Measurements from ENCODE around the gene BLM.
A peak's percentile ranks its signal among the peaks of the same experiment; 100 is the strongest.
"Not testable (repeated sequence)": the region's sequence is repeated elsewhere in the genome, so short reads cannot be mapped to it uniquely, and the experiment has no call there.

BLM gene

DNA sequence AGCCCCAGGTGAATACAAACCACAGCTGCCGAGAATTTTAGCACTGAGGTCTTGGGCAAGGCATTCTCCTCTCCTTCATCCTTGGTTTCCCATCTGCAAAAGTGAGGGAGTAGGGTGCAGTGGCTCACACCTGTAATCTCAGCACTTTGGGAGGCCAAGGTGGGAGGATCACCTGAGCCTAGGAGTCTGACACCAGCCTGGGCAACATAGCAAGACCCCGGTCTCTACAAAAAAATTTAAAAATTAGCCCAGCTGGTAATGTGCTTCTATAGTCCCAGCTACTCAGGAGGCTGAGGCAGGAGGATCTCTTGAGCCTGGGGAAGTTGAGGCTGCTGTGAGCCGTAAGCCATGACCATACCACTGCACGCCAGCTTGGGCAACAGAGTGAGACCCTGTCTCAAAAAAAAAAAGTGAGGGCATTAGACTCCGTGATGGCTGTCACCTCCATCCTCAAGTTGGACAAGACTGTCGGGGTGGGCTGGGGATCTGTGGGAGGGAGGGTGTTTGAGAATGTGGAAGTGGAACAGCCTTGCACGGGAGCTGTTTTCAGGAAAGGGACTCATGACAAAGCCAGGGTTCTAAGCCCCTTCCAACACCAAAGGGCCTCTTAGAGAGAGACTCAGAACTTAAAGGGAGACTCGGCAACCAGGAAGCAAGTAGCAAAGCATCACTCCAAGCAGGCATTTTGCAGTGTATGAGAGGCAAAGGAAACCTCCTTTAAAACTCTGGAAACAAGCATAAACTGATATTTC is 105.2 kb downstream of the BLM start:
- DNase-seq (ENCODE audit: low spot score) = no peak

DNA sequence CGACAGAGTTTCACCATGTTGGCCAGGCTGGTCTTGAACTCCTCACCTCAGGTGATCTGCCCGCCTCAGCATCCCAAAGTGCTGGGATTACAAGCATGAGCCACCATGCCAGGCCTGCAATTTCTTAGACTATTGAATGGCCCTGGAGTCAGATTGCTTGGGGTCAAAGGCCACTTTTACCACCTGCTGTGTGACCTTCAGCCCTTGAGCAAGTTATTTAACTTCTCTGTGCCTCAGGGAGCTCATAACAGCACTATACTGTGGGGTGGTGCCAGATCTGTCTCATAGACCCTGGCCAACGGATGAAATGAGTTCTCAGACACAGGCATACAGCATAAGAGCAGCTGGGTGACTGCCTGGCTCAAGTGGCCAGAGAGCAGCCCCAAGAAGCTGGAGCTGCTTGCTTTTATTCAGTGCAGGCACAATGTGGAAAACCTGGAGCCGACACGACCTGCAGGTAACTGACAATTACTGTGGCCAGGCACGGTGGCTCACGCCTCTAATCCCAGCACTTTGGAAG is 106.4 kb downstream of the BLM start:
- no peak for DNase-seq (ENCODE audit: low spot score)

DNA sequence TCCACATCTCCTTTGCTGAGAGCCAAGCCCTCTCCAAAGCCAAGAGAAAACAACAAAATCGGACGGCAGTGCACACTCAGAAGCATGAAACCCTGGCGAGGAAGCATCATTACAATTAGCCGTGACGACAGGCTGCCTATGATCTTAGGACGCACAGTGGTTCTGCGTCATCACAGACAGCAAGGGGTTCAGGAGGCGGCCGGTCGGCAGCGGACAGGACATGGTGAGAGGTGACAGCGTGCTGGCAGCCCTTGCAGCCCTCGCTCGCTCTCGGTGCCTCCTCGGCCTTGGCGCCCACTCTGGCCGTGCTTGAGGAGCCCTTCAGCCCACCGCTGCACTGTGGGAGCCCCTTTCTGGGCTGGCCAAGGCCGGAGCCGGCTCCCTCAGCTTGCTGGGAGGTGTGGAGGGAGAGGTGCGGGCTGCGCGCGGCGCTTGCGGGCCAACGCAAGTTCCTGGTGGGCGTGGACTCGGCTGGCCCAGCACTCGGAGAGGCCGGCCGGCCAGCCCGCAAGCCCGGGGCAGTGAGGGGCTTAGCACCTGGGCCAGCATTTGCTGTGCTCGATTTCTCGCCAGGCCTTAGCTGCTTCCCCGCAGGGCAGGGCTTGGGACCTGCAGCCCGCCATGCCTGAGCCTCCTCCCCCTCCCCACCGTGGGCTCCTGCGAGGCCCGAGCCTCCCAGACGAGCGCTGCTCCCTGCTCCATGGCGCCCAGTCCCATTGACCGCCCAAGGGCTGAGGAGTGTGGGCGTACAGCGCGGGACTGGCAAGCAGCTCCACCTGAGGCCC is 108.2 kb downstream of the BLM start:
- not testable (repeated sequence) for DNase-seq (ENCODE audit: low spot score)

GRCh38 chr15:90826206-90826885 is 109.2 kb downstream of the BLM start:
- not testable (repeated sequence) for DNase-seq (ENCODE audit: low spot score)

GRCh38 chr15:90826886-90827435 is 109.8 kb downstream of the BLM start:
- no peak for DNase-seq (ENCODE audit: low spot score)

DNA sequence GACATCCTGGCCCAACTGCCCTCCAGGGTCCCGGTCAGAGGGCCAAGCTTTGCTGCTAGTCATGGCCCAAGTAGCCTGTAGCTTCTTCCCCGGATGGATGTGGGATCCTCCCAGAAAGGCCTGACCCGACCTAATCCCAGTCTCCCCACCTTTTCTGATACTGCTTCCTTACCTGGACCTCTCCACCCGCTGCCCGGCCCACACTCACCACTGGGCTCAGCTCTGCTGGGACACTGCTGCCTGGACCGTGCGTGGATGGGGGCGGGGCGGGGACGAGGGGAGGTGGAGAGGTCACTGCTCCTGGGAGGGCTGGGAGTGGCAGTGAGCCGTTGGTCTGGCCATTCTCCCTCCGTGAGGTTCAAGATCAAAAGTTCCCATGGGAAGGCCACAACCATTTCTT is 111.0 kb downstream of the BLM start:
- DNase-seq (ENCODE audit: low spot score) = no peak

- DNase-seq (ENCODE audit: low spot score) = no peak
Observed at GRCh38 chr15:90829126-90829525, 112.0 kb downstream of the BLM start.

DNA sequence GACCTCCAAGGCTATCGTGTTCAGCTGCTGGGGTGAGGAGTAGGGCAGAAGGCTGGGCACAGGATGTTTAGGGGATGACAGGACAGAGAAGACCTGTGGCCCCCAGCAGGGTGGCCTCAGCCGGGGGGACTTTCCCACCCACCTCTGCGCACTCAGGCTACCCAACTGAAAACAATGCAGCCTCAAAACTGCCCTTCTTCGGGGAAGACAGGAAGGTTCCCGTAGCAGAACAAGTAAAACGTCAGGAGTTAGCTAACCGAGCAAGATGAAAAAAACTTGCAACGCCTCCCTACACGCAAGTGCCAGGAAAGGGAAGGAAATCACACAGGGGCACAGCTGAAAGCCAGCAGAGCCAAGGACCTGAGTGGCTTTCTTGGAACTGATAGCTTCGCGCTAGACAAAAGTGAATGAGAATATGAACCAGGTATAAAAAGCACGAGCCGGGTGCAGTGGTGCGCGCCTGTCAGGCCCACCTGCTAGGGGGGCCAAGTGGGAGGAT is 112.8 kb downstream of the BLM start:
- DNase-seq (ENCODE audit: low spot score) = no peak

DNA sequence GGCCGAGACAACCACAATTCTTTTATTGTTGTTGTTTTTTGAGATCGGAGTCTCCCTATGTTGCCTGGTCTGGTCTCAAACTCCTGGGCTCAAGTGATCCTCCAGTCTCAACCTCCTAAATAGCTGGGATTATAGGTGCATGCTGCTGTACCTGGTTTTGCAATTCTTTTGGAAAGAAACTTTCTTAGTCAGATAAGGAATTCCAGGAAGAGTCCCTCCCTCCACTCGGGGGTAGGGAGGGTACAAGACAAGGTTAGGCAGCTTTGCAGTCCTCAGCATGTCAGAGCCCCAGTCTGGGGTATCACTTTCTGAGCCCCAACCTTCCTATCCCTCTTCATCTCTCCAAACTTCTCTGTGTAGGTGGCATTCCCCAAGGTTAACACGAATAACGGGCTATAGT is 117.5 kb downstream of the BLM start:
- DNase-seq (ENCODE audit: low spot score) = no peak

- DNase-seq (ENCODE audit: low spot score) = no peak
Observed at GRCh38 chr15:90836296-90836871, 119.2 kb downstream of the BLM start.

- no peak for DNase-seq (ENCODE audit: low spot score)
Observed at GRCh38 chr15:90837094-90837493, 119.9 kb downstream of the BLM start.

DNA sequence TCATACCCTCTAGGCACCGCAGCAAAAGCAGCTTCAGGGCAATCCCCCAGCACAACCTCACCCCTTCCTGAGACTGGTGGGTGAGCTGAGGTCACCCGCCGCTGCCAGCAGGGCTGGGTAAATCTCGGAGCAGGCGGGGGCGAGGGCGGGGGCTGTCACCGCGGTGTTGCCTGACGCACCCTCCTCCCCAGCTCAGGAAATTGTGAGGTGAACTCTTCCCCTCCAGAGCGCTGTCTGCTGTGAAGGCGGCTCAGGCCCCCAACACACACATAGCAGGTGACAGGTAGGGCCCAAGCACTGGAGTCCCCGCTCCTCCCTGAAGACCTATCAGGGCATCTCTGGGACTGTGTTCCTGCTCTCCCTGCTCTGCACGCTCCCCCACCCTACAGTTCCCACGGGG is 121.0 kb downstream of the BLM start:
- DNase-seq (ENCODE audit: low spot score) = no peak

DNA sequence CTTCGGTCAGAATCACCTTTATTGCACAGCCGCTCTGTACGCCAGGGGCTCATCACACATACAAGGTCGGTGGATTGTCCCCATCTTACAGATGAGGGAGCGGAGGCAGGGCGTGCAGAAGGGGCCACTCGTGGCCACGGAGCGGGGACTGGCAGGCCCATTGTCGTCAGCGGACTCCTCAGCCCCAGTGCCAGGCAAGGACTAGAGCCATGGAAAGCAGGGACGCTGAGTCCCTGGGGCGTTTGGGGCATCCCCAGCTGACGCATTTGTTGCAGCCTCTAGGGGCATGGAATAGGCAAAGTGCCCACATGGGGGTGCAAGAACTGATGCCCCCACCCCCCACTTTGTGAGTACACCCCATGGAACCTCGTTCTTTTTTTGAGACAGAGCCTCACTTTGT is 121.4 kb downstream of the BLM start:
- DNase-seq (ENCODE audit: low spot score) = no peak

DNA sequence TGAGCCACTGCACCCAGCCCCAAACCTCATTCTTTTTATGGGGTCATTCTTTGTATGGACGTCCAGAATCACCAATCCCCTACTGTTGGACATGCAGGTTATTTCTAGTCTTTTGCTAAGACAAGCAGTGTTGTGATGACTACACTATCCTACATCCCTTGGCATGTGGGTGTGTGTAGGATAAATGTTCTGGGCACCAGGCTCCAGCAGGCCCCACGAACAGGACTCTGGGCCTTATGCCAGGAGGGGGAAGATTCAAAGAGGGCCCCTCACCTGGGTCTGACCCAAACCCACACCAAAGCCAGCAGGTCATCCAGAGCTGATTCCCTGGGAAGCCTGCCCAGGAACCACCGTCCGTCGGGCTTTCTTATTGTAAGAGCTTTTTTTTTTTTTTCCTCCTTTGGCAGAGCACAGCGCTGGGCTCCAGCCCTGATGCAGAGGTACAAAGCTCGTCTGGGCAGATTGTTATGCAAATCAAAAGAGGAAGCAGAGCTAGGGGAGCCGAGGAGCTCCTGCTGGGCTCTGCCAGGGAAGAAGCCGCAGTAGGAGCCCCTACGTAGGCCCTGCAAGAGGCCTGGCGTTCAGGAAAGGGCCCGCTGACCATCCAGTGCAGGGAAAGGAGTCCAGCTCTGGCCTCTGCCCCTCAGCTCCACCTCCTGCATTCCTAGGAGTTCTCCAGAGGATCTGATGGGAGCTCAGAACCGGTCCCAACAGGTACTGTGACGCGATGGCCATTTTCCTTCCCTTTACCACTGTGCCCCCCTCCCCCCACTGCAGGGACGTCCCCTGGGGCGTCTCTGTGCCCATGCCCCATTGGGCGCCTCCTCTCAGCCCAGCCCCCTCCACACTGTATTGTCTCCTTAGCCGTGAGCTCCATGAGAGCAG is 122.3 kb downstream of the BLM start:
- DNase-seq (ENCODE audit: low spot score) = peak; percentile 67

- no peak for DNase-seq (ENCODE audit: low spot score)
Observed at GRCh38 chr15:90840157-90840855, 123.2 kb downstream of the BLM start.

DNA sequence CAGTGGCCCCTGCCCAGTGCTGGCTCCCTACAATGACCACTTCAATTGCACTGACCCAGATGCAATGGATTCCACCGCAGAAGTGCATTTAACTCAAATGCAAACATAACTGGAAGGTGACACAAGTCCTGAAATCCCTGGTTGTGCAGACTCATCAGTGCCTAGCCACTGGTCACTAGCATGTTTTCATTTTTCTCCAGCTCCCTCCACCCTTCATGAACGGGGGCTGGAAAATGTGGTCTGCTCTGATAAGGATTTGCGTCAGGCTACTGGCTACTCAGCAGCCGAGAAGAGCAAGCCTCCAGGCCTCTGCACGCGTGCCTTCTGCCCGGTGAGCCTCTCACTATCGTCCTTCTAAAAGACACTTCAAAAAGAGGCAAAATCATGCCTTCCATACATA is 123.8 kb downstream of the BLM start:
- DNase-seq (ENCODE audit: low spot score) = no peak

DNA sequence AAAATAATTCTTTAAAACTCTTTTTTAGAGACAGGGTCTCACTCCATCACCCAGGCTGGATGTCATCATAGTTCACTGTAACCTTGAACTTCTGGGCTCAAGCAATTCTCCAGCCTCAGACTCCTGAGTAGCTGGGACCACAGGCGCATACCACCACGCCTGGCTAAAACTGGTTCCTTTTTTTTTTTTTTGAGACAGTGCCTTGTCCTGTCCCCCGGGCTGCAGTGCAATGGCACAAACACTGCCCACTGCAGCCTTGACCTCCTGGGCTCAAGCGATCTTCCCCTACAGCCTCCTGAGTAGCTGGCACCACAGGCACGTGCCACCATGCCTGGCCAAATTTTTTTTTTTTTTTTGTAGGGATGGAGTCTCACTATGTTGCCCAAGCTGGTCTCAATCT is 127.5 kb downstream of the BLM start:
- DNase-seq (ENCODE audit: low spot score) = no peak

DNA sequence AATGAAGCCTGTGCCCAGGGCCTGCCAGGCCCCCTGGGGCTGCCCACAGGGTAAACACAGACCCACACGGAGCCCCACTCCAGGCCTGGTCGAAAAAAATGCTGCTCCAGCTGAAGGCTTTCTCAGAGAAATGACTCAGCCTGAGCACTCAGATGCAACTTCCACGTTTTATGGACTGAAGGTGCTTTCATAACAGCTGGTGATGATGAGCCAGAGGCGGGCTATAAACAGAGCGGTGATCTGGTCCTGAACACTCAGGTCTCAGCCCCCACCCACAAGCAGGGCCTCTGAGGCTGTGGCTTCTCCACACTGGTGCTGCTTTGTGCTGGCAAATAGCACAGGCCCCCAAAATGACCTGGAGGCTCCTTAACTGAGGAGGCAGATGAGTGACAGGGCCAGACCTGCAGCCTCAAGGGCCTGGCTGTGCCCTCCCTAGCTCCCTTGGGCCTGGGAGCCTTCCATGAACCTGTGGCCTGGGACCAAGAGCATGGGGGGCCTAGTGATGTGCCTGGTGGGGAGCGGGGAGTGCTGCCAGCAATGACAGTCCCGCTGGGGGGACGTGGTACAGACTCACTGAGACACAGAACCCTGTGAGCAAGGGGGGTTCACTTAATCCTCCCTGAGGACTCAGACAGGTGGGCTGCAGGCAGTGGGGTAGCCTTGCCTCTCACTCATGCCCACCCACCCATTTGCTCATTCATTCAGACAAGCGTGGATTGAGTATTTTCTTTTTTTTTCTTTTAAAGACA is 128.2 kb downstream of the BLM start:
- DNase-seq (ENCODE audit: low spot score) = no peak

GRCh38 chr15:90849424-90849823 is 132.3 kb downstream of the BLM start:
- not testable (repeated sequence) for DNase-seq (ENCODE audit: low spot score)

GRCh38 chr15:90851114-90851513 is 134.0 kb downstream of the BLM start:
- no peak for DNase-seq (ENCODE audit: low spot score)

All from ecto neural progenitor cell (in vitro differentiated cells).